Peyer's patch (tissue), 4 donors: ENCODE measurements around the gene SMAD6.

Experiments used
- CTCF ChIP-seq, 6 experiments: fragments of 450-650 bp in 4 of 6; fragments of 200-600 bp in 2 of 6; sonication (generic) in 1 of 6; IDR thresholded peaks; one replicate each; pipeline ENCODE4 v1.5.1; 2017 to 2019; ENCODE audit warnings: antibody characterized with exemption in 6 of 6, mild to moderate bottlenecking in 3 of 6, moderate library complexity in 1 of 6
- POLR2A ChIP-seq, 2 donors: fragments of 450-650 bp; IDR thresholded peaks; one replicate each; pipeline ENCODE4 v1.5.1; 2017; ENCODE audit warnings: antibody characterized with exemption in 2 of 2, mild to moderate bottlenecking in 2 of 2, moderate library complexity in 2 of 2

DNA sequence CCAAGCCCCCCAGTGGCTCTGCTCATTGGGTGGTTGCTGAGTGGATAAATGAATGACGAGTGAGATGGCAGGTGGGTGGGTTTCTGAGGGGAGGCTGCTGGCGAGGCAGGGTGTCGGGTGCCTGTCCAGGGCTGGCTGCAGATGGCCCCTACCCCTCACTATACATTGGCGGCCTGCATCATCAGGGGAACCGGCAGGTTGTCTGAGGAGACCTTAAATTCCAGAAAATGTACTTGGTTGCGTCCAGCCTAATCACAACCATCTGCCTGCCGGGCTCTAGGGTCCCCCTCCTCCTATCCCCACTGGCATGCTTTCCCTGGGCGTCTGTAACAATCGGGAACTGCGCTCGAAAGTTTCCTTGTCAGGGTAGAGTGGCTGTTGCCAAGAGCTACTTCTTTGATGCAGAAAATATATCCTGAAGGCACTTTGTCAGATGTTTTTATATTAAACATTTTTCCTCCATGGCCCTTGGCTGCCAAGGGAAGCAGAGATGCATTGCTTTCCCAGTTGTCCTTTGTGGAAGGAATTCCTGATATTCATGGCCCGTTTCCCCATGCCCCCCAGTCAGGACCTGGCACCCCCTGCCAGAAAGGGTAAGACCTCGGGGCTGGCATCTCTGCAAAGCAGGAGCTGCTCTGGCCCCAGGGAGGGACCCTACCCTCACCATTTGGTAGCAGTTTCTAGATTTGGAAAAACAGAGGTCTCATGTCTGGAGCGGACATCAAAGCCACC lies 22.9 kb downstream of the SMAD6 start:
- TF ChIP-seq CTCF (IDR thresholded peaks at IDR 0.05) (no peak), POLR2A (IDR thresholded peaks at IDR 0.05) (no peak)
